Central memory CD4-positive, alpha-beta T cell (primary cell): ENCODE measurements around the gene ZMYND12.
"Not testable (repeated sequence)": the region's sequence is repeated elsewhere in the genome, so short reads cannot be mapped to it uniquely, and the experiment has no call there.

Experiments used
- DNase-seq: peaks from one replicate; pipeline ENCODE4 v3.0.0; 2022
- total RNA-seq, 3 experiments: gene quantifications; one replicate each; lab custom pipeline; 2026; lab: John Stamatoyannopoulos, UW

The ZMYND12 gene
- 0.07 to 4.6 (median 0.33) reads per million in 3 experiments for total RNA-seq

- DNase-seq: peak; percentile 93
These were observed at the start of gene ZMYND12, which contains the start of gene PPCS for GRCh38 chr1:42456010-42456753. Gene ZMYND12 (minus strand): TSS chr1:42456022. CDS start chr1:42455997, 25 bp downstream. Gene PPCS (plus strand): TSS chr1:42456543. CDS start chr1:42456566, 23 bp downstream.

GRCh38 chr1:42504535-42505128 is 48.8 kb upstream of the ZMYND12 start:
- DNase-seq: no peak

GRCh38 chr1:42502031-42502430 is 46.2 kb upstream of the ZMYND12 start:
- DNase-seq: not testable (repeated sequence)

GRCh38 chr1:42490237-42490636 is 34.4 kb upstream of the ZMYND12 start:
- DNase-seq: no peak

GRCh38 chr1:42484382-42484781 is 28.6 kb upstream of the ZMYND12 start:
- no peak for DNase-seq

- no peak for DNase-seq
These were observed 26.9 kb upstream of the ZMYND12 start for GRCh38 chr1:42482635-42483153.

GRCh38 chr1:42480921-42481320 is 25.1 kb upstream of the ZMYND12 start:
- DNase-seq: no peak

GRCh38 chr1:42479621-42480020 is 23.8 kb upstream of the ZMYND12 start:
- DNase-seq: no peak

GRCh38 chr1:42477775-42478174 is 22.0 kb upstream of the ZMYND12 start:
- DNase-seq: no peak

GRCh38 chr1:42477354-42477753 is 21.5 kb upstream of the ZMYND12 start:
- not testable (repeated sequence) for DNase-seq

- no peak for DNase-seq
These were observed 20.8 kb upstream of the ZMYND12 start for GRCh38 chr1:42476605-42477004.

- no peak for DNase-seq
These were observed 13.9 kb upstream of the ZMYND12 start for GRCh38 chr1:42469727-42470126.

- DNase-seq: no peak
These were observed 10.2 kb upstream of the ZMYND12 start for GRCh38 chr1:42466030-42466429.

GRCh38 chr1:42463921-42464320 is 8.1 kb upstream of the ZMYND12 start:
- DNase-seq: no peak

- peak; percentile 99 for DNase-seq
These were observed 7.3 kb upstream of the ZMYND12 start, which contains the start of gene CCDC30 for GRCh38 chr1:42462828-42463763. Gene CCDC30 (plus strand): TSS chr1:42463286. CDS start chr1:42480552, 17,266 bp downstream.

- DNase-seq: no peak
These were observed 5.4 kb upstream of the ZMYND12 start for GRCh38 chr1:42461196-42461595.

GRCh38 chr1:42456754-42457089 is 900 bp upstream of the ZMYND12 start:
- DNase-seq: no peak

GRCh38 chr1:42454403-42454802 is 1.4 kb downstream of the ZMYND12 start:
- no peak for DNase-seq

GRCh38 chr1:42453386-42453785 is 2.4 kb downstream of the ZMYND12 start:
- no peak for DNase-seq

GRCh38 chr1:42450061-42450460 is 5.8 kb downstream of the ZMYND12 start:
- no peak for DNase-seq

GRCh38 chr1:42449256-42449655 is 6.6 kb downstream of the ZMYND12 start:
- no peak for DNase-seq

- no peak for DNase-seq
These were observed 13.2 kb downstream of the ZMYND12 start for GRCh38 chr1:42442662-42443061.

- DNase-seq: no peak
These were observed 15.9 kb downstream of the ZMYND12 start for GRCh38 chr1:42439940-42440339.
